K562 (cell line): ENCODE data around the gene BCAS4.

Experiments used
- GABPB1 ChIP-seq: sonication (generic); formaldehyde crosslinking; IDR thresholded peaks from 2 replicates; pipeline ENCODE4 v1.8.0; 2022; ENCODE audit warnings: mild to moderate bottlenecking, missing genetic modification reagents
- TBP ChIP-seq: optimal IDR thresholded peaks from 2 replicates; pipeline ENCODE3; 2011; ENCODE audit warnings: low read depth, low read length, improper control_type of control experiment

DNA sequence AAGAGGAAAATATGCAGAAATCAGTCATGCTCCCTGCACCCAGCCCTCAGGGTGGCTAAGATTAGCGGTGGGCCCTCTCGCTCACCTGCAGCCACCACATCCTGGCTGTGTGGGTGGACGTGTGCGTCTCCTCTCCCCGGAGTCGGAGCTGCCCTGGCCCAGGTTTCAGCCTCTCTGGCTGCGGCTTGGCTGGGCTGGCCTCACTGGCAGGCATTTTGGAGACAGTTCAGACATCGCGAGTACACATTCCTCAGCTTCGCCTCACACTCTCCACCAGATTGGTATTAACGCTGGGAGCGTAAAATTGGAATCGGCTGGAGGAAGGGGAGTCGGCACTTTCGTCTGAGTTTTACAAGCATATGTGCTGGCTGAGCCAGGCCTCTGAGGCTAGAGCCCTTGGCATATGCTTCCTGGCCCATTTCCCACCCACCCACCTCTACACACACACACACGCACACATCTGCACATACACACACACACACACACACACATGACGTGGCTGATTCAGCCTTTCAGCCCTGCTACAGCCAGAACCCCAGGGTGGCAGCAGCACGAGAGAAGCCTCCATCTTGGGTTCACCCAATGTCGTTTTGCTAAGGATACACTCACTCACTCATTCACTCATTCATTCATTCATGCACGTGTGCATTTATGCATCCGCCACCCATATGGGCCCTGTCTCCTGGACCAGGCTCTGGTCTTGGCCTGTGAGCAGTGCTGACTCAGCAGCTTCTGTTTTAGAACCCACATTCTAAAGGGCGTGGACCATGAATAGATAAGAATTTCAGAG lies 42.9 kb downstream of the BCAS4 start:
- no peak for TF ChIP-seq TBP
- TF ChIP-seq GABPB1, result no peak
